ENCODE results near the gene NPL. TPM values are rescaled to one million over a fixed set of nuclear protein-coding genes. Genes with fewer than 3 reads are reported as not detected.
A peak's percentile ranks its signal among the peaks of the same experiment; 100 is the strongest.

Gene NPL, protein sequence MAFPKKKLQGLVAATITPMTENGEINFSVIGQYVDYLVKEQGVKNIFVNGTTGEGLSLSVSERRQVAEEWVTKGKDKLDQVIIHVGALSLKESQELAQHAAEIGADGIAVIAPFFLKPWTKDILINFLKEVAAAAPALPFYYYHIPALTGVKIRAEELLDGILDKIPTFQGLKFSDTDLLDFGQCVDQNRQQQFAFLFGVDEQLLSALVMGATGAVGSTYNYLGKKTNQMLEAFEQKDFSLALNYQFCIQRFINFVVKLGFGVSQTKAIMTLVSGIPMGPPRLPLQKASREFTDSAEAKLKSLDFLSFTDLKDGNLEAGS
- 1 to 10 TPM in 1 of 2 donors, under 1 TPM in 1; 0.99 to 2.6 TPM for total RNA-seq

DNA sequence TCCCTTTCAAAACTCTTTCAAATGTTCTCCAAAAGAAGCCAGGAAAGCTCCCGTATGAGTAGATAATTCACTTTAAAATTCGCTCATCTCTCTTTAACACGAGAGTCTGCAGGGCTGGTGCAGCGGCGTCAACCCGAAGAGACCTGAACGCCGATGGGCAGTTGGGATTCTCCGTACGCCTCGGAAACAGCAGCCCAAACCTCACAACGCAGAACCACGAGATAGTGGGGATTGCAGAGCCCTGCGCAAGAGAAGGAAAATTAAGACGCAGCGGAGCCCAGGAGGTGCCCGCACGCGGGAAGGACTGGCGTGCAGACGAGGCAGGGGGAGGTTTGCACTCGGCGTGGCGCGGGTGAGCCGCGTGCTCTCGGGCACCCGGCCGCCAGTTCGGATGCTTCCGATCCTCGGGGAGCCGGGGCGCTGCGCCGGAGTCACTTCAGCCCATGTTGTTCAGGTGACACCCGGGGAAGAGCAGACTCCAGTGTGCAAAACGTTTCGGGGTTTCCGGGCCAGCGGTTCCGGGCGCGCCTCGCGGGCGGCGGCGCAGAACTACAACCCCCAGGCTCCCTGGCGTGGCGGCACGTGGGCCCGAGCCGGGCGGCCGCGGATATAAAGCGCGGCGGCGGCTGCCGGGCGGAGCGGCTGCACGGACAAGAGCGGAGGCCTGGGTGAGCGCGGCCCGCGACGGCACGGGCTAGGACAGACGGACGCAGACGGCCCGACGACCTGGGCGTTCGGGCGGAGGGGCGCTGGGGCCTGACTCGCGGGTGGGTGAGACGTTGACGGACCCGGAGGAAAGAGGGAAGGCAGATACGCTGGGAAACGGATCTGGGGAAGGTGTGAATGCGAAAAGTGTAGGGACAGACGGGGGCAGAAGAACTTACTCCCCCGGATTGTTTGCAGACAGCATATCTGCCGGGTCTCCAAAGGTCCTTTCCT is at the start of gene NPL:
Gene NPL, plus strand, starts transcription at position 636 of the 939 bp plus-strand sequence. CDS start 4,599 bp downstream, outside the sequence.
- intact Hi-C loops (cut with DNase I) = loop anchor here (10.0 kb wide), 2 partner anchors 345 to 705 kb away; no protein-coding TSS in a partner anchor
- peak; percentile 96 for ATAC-seq

DNA sequence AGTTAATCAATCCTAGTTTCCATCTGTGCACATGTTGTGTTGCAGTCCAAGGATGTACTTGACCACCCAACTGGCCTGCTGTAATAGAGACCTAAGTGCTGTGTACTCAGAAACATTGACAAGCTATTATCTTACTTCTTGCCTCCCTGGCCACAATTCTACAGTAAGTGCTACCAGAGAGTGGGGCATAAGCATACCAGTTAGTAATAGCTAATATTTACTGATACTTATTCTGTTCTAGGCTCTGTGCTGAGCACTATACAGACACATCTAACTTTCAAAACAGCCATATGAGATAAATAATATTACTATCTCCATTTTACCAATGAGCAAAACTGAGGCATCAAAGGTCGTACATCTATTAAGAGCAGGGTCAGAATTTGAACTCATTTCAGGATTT is 49.5 kb upstream of the NPL start:
- no peak overlapping the region for H3K27ac ChIP-seq
- no peaks in the 10 kb centered on the region for H3K36me3 ChIP-seq (replicated peaks in 1 of 2; ENCODE audit: insufficient read depth in 1 of 2, low read depth in 2 of 2)
- H3K4me3 ChIP-seq = no peak overlapping the region
- no peak for ATAC-seq
- no peaks in the 10 kb centered on the region for H3K27me3 ChIP-seq
- TF ChIP-seq POLR2A (IDR thresholded peaks at IDR 0.05) = no peak
- TF ChIP-seq, protein P1, sequence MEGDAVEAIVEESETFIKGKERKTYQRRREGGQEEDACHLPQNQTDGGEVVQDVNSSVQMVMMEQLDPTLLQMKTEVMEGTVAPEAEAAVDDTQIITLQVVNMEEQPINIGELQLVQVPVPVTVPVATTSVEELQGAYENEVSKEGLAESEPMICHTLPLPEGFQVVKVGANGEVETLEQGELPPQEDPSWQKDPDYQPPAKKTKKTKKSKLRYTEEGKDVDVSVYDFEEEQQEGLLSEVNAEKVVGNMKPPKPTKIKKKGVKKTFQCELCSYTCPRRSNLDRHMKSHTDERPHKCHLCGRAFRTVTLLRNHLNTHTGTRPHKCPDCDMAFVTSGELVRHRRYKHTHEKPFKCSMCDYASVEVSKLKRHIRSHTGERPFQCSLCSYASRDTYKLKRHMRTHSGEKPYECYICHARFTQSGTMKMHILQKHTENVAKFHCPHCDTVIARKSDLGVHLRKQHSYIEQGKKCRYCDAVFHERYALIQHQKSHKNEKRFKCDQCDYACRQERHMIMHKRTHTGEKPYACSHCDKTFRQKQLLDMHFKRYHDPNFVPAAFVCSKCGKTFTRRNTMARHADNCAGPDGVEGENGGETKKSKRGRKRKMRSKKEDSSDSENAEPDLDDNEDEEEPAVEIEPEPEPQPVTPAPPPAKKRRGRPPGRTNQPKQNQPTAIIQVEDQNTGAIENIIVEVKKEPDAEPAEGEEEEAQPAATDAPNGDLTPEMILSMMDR (IDR thresholded peaks at IDR 0.05) = no peak
- 88 to 96% methylated on average over 1 of the region's 1 CpG for WGBS, 2 donors
- H3K9me3 ChIP-seq = no peaks in the 10 kb centered on the region
- H3K4me1 ChIP-seq = no peaks in the 10 kb centered on the region
- intact Hi-C loops (cut with DNase I) = no loop called here
- DNase-seq = no peak

More for the DNA sequence above, at the start of gene NPL:
- H3K9me3 ChIP-seq = no peaks in the 10 kb centered on the region
- H3K4me1 ChIP-seq = peaks cover 14% of the 10 kb centered on the region
- peak; percentile 80 to 85 (median 83) for DNase-seq
- peak within 1 kb of the TSS; percentile 28 to 51 for H3K4me3 ChIP-seq
- H3K27me3 ChIP-seq = no peaks in the 10 kb centered on the region
- peak within 1 kb of the TSS in 2 of 4 donors; percentile 36 to 43 for H3K27ac ChIP-seq
- peak; percentile 86 to 93 (median 88) for TF ChIP-seq POLR2A (IDR thresholded peaks at IDR 0.05)
- TF ChIP-seq, protein P1 (IDR thresholded peaks at IDR 0.05) = peak in 1 of 7 experiments; percentile 0
- H3K36me3 ChIP-seq (replicated peaks in 1 of 2; ENCODE audit: insufficient read depth in 1 of 2, low read depth in 2 of 2) = no peaks in the 10 kb centered on the region
- whole genome bisulfite sequencing, 2 donors = 1% methylated on average over 58 to 78 of the region's 93 CpGs

DNA sequence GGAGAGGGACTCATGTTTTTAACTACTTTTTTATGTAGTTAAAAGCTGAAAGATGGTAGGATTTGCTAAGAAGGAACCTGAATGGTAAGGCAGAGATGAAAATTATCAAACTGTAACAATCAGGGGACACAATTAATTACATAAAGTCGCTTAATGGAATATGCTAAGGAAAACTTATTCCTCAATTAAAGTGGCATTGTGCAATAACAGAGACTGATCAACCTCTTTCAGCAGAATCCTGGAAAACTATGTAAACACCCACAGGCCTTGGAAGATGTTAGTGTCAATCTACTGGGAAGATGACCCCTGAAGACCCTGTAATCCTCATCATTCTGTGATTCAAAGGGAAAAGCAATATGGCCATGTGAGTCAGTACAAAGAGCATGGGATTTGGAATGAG is 46.8 kb upstream of the NPL start:
- H3K4me3 ChIP-seq = no peak overlapping the region
- DNase-seq (no peak), ATAC-seq (no peak)
- intact Hi-C loops (cut with DNase I) = no loop called here
- TF ChIP-seq, protein P1 (IDR thresholded peaks at IDR 0.05) = no peak
- no peak for TF ChIP-seq POLR2A (IDR thresholded peaks at IDR 0.05)
- no peaks in the 10 kb centered on the region for H3K27me3 ChIP-seq
- no peaks in the 10 kb centered on the region for H3K4me1 ChIP-seq
- H3K36me3 ChIP-seq (replicated peaks in 1 of 2; ENCODE audit: insufficient read depth in 1 of 2, low read depth in 2 of 2) = no peaks in the 10 kb centered on the region
- no peaks in the 10 kb centered on the region for H3K9me3 ChIP-seq
- H3K27ac ChIP-seq = no peak overlapping the region
- 79 to 92% methylated on average over 1 of the region's 1 CpG for WGBS, 2 donors

DNA sequence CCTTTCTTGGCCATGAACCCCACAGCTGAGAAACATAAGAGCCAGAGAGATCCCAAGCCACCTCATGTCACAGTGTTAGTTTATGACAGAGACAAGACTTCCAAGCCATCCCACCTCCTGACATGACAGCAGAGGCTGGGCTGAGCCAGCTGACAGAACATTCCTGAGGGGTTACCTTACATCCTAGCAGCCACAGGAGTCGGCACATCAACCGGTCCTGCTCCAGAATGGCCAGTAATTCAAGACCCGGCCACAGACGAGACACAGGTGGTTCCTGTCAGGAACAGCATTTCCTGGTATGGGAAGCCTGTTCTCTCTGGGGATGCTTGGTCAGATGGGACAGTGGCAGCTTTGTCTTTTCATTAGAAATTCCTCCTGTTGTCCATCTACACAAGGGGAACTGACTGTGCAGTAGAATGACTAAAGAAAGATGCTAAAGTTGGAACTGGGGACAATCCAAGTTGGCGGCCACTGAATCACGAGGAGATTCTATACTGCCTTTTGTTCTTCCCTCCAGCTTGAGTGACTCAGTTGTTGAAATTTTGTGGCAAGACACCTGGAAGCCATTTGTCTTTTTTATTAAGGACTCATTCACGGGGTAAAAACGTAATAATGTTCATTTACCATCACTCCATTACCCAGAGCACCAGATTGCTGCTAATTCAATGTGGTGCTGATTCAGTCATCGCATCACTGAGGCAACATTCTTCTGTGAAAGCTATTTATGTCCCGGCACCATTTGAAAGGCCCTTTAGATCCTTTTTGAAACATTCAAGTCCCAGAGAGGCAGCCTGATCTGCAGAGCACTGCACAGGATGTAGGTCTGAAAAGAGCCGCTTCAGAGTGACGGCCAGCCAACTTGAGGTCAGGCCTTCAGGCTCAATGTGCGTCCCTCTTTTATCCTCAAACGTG is 37.2 kb upstream of the NPL start:
- Histone ChIP-seq H3K36me3 (replicated peaks in 1 of 2; ENCODE audit: insufficient read depth in 1 of 2, low read depth in 2 of 2) (no peaks in the 10 kb centered on the region), H3K4me3 (no peak overlapping the region), H3K9me3 (no peaks in the 10 kb centered on the region), H3K27ac (no peak overlapping the region), H3K4me1 (no peaks in the 10 kb centered on the region), H3K27me3 (no peaks in the 10 kb centered on the region)
- intact Hi-C loops (cut with DNase I) = no loop called here
- WGBS, 2 donors = 72 to 74% methylated on average over 14 of the region's 14 CpGs
- DNase-seq = no peak
- no peak for ATAC-seq
- TF ChIP-seq POLR2A (IDR thresholded peaks at IDR 0.05) = no peak
- TF ChIP-seq, protein P1 (IDR thresholded peaks at IDR 0.05) = no peak
